Stimulated activated CD4-positive, alpha-beta T cell treated with anti-CD3 and anti-CD28 coated beads, Interleukin-1b, Interleukin-23, amount 100 ng/mL, for 1 hour (primary cell): ENCODE results near the gene CNTD1.
A peak's percentile ranks its signal among the peaks of the same experiment; 100 is the strongest.
"Not testable (repeated sequence)": the region's sequence is repeated elsewhere in the genome, so short reads cannot be mapped to it uniquely, and the experiment has no call there.

Source experiments
- DNase-seq, 2 donors: peaks; one replicate each; pipeline ENCODE4 v3.0.0-alpha.2; 2020; ENCODE audit warnings: low read depth in 2 of 2

CNTD1 gene

DNA sequence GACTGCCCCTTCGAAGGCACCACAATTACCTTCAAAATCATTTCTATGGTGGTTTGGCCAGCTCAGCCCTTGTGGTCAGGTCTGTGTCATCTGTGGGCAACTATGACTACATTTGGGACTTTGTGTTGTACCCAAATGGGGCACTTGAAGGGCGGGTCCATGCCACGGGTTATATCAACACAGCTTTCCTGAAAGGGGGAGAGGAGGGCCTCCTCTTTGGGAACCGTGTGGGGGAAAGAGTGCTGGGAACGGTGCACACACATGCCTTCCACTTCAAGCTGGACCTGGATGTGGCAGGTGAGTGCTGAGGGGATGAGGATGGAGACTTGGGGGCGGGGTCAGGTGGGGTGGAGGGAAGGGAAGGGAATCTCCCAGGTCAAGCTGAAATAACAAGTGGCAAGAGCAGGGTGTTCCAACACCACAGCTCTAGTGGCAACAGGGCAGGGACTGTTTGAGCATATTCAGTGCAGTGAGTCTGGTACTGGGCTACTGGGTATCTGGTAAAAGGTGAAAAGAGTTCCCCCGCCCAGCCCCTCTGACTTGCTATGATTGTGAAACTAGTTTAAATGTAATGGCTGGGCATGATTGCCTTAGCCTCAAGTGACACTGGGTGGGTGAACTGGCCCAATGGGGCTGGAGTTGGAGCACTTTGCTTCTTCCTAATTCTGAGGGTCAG, 47.4 kb downstream of the CNTD1 start:
- DNase-seq = peak in 1 of 2 donors; percentile 6

- no peak for DNase-seq
Measured at GRCh38 chr17:42846594-42847280, 48.1 kb downstream of the CNTD1 start.

DNA sequence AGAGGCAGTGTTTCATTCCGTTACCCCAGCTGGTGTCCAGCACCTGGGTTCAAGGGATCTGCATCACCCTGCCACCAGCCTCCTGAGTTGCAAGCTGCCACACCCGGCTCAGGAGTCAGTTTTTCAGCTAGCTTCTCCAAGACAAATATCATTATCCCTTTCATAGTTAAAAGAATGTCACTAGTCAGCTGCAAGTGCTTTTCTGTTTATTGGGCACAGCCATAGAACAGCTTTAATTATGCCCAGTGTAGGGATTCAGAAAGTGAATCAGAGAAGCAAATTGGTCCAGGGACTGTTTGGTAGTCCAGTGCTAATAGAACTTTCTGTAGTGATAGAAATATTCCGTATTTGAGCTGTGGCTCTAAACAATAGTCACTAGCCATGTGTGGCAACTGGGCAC, 49.4 kb downstream of the CNTD1 start:
- no peak for DNase-seq

DNA sequence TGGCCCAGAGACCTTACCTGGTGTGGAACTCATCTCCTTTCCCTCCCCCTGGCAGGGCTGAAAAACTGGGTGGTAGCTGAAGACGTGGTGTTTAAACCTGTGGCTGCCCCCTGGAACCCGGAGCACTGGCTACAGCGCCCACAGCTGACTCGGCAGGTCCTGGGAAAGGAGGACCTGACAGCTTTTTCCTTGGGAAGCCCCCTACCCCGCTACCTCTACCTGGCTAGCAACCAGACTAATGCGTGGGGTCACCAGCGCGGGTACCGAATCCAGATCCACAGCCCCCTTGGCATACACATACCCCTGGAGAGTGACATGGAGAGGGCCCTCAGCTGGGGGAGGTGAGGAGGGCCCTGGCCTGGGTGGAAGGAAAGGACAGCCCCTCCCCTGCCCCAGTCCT, 50.4 kb downstream of the CNTD1 start:
- no peak for DNase-seq

DNA sequence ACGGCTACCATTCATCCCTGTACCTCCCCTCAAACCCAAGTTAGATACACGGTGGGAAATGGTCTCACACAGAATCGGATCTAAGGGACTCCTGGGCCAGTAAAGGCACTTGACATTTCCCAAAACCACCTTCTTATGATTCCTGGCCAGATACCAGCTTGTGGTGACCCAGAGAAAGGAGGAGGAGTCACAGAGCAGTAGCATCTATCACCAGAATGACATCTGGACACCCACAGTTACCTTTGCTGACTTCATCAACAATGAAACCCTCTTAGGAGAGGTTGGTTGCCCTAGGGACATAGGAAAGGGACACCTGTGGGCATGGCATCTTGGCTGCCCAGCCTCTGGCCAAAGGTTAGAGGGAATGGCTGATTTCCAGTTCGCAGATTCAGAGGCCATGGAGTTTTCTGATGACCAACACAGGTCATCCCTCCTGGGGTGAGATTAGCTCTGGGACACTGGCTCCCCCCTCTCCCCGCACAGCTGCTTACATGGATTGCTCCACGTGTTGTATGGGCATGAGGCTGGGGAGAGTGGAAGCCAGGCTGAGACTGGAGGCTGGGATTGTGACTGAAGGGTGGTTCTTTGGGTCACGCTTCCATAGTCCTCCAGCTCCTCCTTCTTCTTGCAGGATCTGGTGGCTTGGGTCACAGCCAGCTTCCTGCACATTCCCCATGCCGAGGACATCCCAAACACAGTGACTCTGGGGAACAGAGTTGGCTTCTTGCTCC, 51.0 kb downstream of the CNTD1 start:
- DNase-seq = no peak

DNA sequence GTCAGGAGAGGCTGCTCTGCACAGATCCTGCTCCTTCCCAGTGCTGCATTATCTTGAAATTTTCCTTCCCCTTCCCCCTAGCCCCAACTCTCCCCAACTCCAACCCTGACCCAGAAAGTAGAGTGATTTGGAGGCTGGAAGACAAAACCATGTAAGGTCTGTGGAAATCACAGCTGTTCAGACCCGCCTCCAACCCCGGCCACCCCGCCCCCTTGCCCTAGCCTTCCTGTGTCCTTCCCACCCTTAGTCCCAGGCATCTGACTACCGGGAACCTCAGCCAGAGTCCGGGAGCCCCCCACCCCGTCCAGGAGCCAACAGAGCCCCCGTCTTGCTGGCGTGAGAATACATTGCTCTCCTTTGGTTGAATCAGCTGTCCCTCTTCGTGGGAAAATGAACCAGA, 52.3 kb downstream of the CNTD1 start, which contains the start of gene AOC3:
Gene AOC3, plus strand, starts transcription at position 246 of the 400 bp plus-strand sequence. Its CDS starts 145 bp downstream, at position 391.
- no peak for DNase-seq

GRCh38 chr17:42851371-42852240, 52.9 kb downstream of the CNTD1 start:
- DNase-seq = not testable (repeated sequence)

GRCh38 chr17:42852351-42852750, 53.7 kb downstream of the CNTD1 start:
- DNase-seq = no peak

DNA sequence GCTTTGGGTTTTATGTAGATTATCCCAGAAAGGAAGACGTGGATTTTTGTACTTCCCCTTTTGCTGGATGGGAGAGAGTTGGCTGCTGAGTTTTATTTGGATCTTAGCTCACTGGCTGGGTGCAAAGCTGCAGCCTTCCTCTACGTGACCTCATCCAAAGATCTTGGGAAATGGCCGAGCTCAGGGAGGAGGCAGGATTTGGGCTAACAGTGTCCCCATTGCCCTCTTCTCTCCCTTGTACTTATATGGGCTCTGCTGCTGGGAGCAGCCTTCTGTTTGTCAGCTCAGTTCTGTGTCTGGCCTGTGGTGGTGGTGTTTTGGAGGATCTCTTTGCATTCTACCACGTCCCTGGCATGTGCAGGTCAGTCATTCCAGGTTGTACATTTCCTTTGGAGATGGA, 54.3 kb downstream of the CNTD1 start:
- no peak for DNase-seq

- DNase-seq = no peak
Measured at GRCh38 chr17:42853597-42853967, 54.9 kb downstream of the CNTD1 start.

DNA sequence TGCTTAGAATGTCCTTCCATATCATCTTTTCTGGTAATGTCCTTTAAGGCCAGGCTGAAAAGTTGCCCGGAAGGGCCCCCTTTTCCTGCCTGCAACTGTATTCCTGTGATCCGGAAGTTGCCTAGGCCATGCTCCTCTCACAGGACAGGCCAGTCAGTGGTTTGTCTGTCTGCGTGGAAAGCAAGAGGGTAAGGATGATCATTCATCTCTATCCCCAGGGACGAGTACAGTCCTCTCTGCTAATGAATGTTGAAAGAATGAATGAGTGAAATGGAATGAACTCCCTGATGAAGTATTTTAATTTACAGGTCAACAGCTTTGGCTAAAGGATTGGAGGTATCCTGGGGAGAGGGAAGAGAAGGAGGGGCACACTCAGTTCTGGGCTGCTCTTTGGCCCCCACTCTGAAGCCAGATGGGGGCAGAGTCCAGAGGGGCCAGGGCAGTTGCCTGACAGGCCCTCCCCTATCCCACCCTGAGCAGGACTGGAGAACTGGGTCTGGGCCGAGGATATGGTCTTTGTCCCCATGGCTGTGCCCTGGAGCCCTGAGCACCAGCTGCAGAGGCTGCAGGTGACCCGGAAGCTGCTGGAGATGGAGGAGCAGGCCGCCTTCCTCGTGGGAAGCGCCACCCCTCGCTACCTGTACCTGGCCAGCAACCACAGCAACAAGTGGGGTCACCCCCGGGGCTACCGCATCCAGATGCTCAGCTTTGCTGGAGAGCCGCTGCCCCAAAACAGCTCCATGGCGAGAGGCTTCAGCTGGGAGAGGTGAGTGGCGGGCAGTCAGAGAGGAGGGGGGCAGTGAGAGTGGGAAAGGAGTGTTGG, 55.5 kb downstream of the CNTD1 start:
- DNase-seq = no peak

- no peak for DNase-seq
Measured at GRCh38 chr17:42855048-42855596, 56.5 kb downstream of the CNTD1 start.

GRCh38 chr17:42856093-42856492, 57.4 kb downstream of the CNTD1 start:
- not testable (repeated sequence) for DNase-seq

DNA sequence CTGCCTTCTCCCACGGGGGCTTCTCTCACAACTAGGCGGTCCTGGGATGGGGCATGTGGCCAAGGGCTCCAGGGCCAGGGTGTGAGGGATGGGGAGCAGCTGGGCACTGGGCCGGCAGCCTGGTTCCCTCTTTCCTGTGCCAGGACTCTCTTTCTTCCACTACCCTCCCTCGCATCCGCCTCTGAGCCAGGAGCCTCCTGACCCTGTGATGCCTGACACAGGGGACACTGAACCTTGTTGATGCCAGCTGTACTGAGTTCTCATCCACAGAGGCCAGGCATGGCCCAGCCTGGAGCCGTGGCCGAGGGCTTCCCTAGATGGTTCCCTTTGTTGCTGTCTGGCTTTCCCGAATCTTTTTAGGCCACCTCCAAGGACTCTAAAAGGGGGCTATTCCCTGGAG, 57.9 kb downstream of the CNTD1 start:
- not testable (repeated sequence) for DNase-seq

DNA sequence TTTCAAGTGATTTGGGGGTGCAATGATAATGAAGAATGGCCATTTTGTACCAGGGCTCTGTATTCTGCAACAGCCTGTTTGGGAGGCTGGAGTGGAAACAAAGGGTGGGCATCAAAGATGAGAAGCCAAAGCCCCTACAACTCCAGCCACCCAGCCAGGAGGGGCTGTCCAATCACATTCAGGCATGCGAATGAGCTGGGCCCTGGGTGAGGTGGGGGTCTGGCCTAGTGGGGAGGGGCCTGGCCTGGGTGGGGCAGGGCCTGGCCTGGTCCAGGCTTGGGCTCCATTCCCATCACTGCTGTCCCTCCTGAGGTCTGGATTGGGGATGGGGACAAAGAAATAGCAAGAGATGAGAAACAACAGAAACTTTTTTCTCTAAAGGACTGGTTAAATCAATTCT, 58.7 kb downstream of the CNTD1 start:
- no peak for DNase-seq
